DND-41 (cell line): Measurements from ENCODE around the gene TTYH3.

Experiments
- CTCF ChIP-seq: IDR thresholded peaks from 2 replicates; pipeline ENCODE4 v1.5.1; 2012; ENCODE audit warnings: borderline replicate concordance, low read length, moderate library complexity, mild to moderate bottlenecking; ENCODE audit not compliant: poor library complexity, severe bottlenecking; ENCODE audit errors: extremely low read depth
- EZH2 ChIP-seq: IDR thresholded peaks from 3 replicates; pipeline ENCODE4 v1.6.1; 2012; ENCODE audit warnings: borderline replicate concordance, low read depth, mild to moderate bottlenecking, moderate library complexity, low read length, inconsistent platforms; ENCODE audit not compliant: severe bottlenecking

DNA sequence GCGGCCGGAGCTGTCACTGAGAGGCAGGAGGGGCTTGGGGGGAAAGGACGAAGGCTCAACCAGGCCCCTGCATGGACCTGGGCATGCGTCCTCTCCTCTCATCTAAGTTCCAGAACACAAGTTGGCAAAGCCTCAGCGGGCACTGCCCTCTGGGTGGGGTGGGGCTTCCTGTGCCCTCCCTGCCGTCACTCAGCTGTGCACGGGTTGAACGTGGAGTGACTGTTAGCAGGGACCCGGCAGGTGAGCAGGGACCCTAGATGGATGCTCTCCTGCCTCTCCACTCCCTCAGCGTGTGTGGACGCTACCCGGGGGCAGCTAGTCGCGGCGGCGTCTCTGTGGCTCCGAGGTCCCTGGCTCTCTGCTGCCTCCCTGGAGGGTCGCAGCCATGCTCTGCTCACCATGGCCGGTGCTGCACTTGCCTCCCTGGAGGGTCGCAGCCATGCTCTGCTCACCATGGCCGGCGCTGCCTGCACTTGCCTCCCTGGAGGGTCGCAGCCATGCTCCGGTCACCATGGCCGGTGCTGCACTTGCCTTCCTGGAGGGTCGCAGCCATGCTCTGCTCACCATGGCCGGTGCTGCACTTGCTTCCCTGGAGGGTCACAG lies 36.4 kb upstream of the TTYH3 start:
- TF ChIP-seq CTCF, result no peak
- no peak for TF ChIP-seq EZH2
